Measurements from ENCODE around the gene TMEM134.

The TMEM134 gene

GRCh38 chr11:67441731-67442351 lies 27.2 kb downstream of the TMEM134 start:
- no peak for FAIRE-seq
- DNase-seq (ENCODE audit: insufficient read length, low spot score) = no peak
- no peak for TF ChIP-seq CTCF (IDR thresholded peaks at IDR 0.05; ENCODE audit: insufficient read depth, missing control alignments)

GRCh38 chr11:67441098-67441563 lies 27.9 kb downstream of the TMEM134 start:
- no peak for FAIRE-seq
- TF ChIP-seq CTCF (IDR thresholded peaks at IDR 0.05; ENCODE audit: insufficient read depth, missing control alignments) = no peak
- DNase-seq (ENCODE audit: insufficient read length, low spot score) = no peak

GRCh38 chr11:67440229-67441097 lies 28.6 kb downstream of the TMEM134 start:
- no peak for DNase-seq (ENCODE audit: insufficient read length, low spot score)
- no peak for FAIRE-seq
- TF ChIP-seq CTCF (IDR thresholded peaks at IDR 0.05; ENCODE audit: insufficient read depth, missing control alignments) = no peak

- no peak for DNase-seq (ENCODE audit: insufficient read length, low spot score)
- no peak for FAIRE-seq
- no peak for TF ChIP-seq CTCF (IDR thresholded peaks at IDR 0.05; ENCODE audit: insufficient read depth, missing control alignments)
These were observed 29.5 kb downstream of the TMEM134 start for GRCh38 chr11:67439321-67440228.

GRCh38 chr11:67438158-67438902 lies 30.7 kb downstream of the TMEM134 start:
- FAIRE-seq (no peak), DNase-seq (ENCODE audit: insufficient read length, low spot score) (no peak)
- TF ChIP-seq CTCF (IDR thresholded peaks at IDR 0.05; ENCODE audit: insufficient read depth, missing control alignments) = no peak

- FAIRE-seq (no peak), DNase-seq (ENCODE audit: insufficient read length, low spot score) (no peak)
- no peak for TF ChIP-seq CTCF (IDR thresholded peaks at IDR 0.05; ENCODE audit: insufficient read depth, missing control alignments)
These were observed 31.3 kb downstream of the TMEM134 start for GRCh38 chr11:67437809-67438157.

All from D721Med (cell line).